NCI-H1694 (cell line): ENCODE data around the gene DUSP7.
A peak's percentile ranks its signal among the peaks of the same experiment; 100 is the strongest.

ENCODE experiments used
- DNase-seq: peaks from one replicate; lab custom pipeline; 2025; lab: John Stamatoyannopoulos, UW

The DUSP7 gene

DNA sequence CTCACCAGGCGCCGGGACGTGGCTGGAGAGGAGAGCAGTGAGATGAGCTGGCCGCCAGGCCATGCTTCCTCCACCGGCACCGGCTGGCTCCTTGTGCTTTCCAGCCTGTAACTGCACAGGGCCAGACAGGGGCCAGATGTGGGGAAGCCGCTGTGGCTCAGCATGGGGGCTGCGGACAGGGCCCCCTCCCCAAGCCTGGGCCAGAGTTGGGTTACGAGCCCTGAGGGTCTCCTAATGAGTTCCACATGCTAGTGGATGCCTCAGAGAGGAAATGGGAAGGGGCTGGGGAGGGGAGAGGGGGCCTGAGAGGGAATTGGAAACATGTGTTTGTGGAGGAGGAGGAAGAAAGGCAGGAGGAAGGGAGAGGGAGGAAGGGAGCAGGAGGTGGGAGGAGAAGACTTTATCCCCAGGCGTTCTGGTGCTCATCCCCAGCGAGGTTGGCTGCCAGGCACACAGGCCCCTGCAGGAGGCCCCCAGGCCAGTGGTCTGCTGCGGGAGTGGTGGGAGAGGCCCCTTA, 11.7 kb upstream of the DUSP7 start:
- no peak for DNase-seq

DNA sequence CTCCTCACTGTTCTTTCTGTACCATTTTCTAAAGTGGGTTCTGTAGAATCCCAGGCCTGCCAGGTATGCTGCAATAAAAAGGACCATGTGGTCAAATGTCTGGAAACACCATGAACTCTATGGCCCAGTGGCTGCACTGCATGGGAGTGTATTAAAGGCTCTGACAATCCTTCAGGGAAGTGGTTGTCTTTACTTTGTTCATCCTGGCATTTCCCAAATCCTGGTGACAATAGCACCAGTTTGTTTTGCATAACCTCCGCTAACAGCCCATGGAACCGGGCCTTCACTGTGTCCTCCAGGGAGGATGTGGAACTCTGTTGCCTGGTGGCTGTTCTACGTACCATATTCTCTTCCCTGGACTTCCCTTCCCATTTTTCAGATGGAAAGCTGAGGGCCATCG, 11.2 kb upstream of the DUSP7 start:
- DNase-seq, result no peak

GRCh38 chr3:52067046-52067445, 10.7 kb upstream of the DUSP7 start:
- no peak for DNase-seq

DNA sequence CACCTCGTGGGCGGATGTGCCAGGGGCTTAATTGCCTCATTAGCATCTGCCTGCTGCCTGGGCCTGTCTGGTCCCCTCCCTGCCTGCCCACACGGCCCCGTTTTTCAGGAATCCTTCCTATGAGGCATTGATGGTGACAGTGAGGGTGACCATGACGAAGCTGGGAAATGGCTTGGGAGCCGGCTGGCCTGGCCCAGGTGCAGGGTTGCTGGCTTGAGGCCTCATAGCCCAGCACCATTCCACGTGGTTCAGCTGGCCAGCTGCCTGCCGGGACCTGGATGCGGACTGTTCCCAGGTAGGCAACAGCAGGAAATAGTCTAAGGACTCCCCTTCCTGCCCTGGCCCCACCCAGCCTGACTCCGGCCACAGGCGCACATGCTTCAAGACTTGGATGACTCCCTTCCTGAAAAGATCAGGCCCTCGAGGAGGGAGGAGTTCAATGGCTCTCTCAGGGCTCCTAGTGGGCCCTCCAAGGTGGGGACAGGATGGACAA, 8.9 kb upstream of the DUSP7 start:
- no peak for DNase-seq

- DNase-seq, result no peak
These were observed 8.2 kb upstream of the DUSP7 start for GRCh38 chr3:52064561-52064960.

DNA sequence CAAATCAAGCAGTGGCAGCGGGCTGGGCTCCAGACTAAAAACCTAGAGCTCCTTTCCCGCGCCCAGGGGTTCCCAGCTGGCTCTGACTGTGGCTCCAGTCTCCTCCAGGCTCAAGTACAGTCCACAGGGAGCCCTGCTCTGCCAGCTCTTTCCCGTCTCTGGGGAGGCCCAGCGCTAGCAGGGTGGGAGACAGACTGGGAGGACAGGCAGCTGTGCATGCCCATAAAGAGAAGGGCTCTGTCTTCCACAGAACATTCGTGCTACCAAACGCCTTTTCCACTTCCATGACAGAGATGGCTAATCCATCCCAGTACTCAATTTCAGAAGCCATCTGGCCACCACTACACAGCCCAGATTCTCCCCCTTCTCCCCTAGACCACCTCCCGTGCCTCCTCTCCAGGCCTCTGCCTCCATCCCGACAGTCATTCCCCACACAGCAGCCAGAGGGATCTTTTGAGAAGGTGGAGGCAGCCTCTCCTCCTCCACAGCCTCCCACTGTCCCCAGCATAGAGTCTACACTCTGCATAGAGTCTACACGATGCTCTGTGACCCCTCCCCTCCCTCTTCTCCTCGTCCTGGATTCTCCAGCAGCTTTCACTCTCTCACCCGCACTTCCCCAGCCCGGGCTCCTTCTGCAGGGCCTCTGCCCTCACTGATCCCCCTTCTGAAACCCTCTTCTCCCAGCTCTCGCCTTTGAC, 6.8 kb upstream of the DUSP7 start:
- peak; percentile 34 for DNase-seq

GRCh38 chr3:52062505-52062904, 6.1 kb upstream of the DUSP7 start:
- DNase-seq, result no peak

GRCh38 chr3:52061121-52061910, 4.9 kb upstream of the DUSP7 start:
- DNase-seq, result no peak

DNA sequence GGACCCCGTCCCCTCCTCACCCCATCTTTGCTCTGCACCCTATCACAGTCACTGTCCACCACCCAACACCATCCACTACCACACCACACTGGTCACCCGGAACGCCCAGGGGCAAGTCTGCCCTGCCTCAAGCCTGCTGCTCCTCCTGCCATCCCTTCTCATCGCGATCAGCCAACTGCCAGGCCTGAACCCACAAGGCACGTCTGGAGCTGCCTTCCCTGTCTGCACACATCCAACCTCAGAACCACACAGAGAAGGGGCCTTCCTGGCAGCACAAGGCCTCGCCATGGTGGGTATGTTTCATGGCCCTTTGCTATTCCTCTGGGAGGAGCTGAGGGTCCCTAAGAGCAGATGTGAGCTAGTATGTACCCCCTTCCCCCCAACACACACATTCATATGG, 3.4 kb upstream of the DUSP7 start:
- no peak for DNase-seq

GRCh38 chr3:52057812-52058495, 1.6 kb upstream of the DUSP7 start:
- no peak for DNase-seq

- DNase-seq, result peak; percentile 78
These were observed 819 bp upstream of the DUSP7 start for GRCh38 chr3:52056968-52057811.

DNA sequence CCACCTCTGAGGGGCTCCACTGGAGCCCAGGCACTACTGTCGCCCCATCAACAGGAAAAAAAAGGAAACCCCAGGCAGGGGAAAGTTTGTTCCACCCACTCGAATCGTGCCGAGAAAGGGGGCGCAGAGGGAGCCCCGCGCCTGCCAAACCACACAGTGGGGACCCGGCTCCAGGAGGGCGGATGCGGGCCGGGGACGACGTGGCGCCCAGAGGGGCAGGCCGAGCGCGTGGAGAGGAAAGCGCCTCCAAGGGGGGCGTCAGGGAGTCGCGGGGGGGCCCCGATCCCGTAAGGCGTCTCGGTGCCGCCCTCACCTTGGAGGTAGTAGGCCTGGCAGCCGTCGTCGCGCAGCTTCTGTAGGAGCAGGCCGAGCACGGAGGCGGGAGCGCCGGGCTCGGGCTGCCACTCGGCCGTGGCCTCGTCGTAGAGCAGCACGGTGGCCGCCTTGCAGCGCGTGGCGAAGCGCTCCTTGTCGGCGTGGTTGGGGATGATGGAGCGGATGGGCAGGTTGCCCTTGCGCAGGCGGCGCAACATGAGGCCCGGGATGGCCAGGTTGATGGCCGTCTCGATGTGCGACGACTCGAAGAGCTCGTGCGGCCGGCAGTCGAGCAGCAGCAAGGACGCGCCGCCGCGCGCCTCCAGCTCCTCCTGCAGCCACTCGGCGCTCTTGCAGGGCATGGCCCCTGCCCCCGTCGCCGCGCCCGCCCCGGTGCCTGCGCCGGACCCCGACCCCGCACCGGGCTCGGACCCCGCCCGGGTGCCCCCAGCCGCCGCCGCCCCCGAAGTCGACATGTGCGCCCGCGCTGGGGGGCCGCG, 627 bp downstream of the DUSP7 start:
- no peak for DNase-seq

DNA sequence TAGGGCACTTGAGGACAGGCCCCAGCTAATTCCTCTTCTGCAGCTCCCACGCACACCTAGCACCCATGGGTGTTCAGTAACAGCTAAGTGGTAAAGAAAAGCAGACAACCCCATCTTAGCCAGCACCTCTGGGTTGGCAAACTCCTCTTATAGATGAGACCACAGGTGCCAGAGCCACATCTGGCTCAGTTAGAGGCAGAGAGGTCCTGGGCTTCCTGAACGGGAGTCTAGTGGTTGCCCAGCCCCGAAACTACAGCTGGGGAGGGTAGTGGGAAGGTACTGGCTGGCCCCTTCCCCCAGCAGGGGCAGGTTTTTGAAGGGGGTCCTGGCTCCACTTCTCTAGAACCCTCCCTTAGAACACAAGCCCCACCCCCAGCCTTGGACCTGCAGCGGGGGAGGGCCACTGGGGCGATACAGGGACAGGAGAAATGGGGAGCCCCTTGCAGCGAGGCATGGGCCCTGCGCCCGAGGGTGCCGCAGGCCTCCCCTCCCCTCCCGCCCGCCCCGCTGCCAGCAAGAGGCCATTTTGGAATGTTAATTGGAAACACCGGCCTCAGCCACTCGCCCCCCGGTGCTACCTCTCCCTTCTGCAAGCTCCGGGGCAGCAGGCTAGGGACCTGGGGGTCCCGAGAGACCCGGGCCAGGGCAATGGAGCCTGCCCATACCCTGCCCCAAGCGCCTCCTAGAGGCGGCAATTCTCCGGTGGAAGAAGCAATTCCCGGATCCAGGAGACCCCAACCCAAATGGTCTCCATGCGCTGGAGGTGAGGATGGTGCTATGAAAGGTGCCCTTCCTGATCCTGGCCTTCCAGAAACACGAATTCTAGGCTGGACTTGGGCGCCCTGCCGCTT, 1.5 kb downstream of the DUSP7 start:
- DNase-seq, result no peak

DNA sequence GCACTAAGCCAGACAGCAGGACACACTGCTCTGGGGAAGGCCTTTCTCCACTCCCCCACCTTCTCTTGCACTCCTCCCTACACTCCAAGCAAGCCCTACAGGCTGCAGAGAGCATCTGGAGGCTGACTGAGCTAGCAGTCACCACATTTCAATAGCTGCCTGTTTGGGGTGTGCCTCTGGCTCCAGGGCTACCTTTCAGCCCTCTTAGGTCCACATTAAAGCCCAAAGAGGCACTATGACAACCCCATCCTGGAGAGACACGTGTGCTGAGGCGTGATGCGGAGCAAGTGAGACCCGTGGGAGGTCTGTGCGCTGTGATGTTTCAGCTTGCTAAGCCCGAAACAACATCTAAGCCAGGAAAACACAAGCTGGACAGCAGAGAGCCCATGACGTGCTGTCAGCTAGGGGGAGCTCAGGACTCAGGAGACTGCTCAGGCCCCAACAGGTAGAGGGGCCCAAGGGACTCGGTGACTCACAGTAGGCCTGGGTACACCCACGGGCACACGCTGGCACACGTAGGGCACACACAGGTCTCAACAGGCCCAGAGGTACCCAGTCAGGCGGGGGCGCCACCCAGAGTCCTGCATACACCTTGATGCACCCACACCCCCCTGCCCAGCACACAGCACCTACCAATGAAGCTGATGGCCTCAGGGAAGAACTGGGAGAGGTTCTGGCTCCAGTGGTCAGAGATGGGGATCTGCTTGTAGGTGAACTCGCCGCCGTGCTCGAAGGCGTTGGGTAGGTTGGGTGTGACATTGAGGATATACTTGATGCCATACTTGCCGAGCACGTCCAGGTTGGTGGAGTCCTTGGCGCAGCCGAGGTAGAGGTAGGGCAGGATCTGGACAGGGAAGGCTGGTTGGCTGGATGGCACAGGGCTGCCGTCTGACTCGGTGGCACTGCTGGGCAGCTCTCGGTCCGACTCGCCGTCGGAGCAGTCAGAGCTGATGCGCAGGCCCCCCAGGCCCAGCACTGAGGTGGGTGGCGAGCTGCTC, 2.8 kb downstream of the DUSP7 start:
- no peak for DNase-seq

DNA sequence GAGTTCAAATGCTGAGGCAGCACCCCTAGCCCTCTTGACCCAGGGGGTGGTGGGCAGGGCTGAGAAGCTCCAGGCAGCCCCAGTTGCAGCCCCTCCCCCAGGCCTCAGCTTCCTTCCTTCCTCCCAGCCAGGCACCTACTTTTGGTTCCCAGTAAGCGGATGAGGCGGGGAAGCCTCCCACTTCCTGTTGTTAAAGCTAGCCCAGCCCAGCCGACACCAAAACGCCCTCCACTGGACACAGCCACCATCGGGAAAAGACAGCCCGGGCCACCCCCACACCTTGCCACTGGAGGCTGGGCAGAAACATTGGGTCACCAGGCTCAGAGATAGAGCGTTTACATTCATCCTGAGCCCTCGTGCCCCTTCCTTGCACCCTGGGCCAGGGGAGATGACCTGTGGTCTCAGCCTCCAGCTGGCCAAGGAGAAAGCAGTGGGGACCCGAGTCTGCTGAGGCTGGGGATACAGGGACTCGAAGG, 3.5 kb downstream of the DUSP7 start:
- no peak for DNase-seq

GRCh38 chr3:52051444-52051843, 4.9 kb downstream of the DUSP7 start:
- no peak for DNase-seq

- DNase-seq, result no peak
These were observed 5.8 kb downstream of the DUSP7 start for GRCh38 chr3:52050571-52050970.

DNA sequence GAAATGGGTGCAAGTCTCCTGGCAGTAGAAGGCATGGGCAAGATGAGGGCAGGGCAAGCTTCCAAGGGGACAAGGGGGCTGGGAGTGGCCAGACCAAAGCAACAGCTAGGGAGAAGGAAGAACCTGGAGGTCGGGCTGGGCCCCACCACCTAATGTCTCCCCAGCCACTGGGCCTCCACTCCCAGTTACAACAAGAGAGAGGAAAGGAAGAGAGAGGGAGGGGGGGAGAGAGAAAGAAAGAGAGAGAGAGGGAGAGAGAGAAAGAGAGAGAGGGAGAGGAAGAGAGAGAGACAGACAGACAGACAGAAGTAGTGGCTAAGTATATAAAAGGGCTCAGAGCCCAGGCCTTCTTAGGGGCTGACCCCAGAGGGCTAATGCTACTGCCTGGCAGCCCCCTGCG, 6.9 kb downstream of the DUSP7 start:
- no peak for DNase-seq
